GM12878 (cell line): Measurements from ENCODE around the gene GORASP1. TPM values are rescaled to one million over a fixed set of nuclear protein-coding genes. Genes with fewer than 3 reads are reported as not detected.

Experiments used
- ATAC-seq: fragments of 200-7000 bp; cut with Tn5 transposase; 3 replicates; pipeline ENCODE4 v1.9.1; 2020; ENCODE audit warnings: mild to moderate bottlenecking, moderate library complexity
- BruUV-seq: library from RNA; stranded (reverse); fragments of 400-500 nt; replicated peaks from 2 replicates; lab custom pipeline; 2021; lab: Mats Ljungman, UMichigan
- CTCF ChIA-PET: fragments of 300-600 bp; sonication (Branson Sonifier 250); formaldehyde crosslinking; extraction: SDS; loops from one replicate; lab custom pipeline; 2021; ENCODE audit warnings: inconsistent platforms; lab: Yijun Ruan, JAX
- POLR2A ChIA-PET: fragments of 350-600 bp; formaldehyde crosslinking; extraction: SDS; loops from one replicate; lab custom pipeline; 2021; ENCODE audit warnings: inconsistent platforms; lab: Charles Lee
- RAD21 ChIA-PET: fragments of 300-600 bp; sonication (Branson Sonifier 250); formaldehyde crosslinking; loops from one replicate; lab custom pipeline; 2023; ENCODE audit warnings: antibody characterized with exemption; ENCODE audit not compliant: unreplicated experiment; lab: Charles Lee
- SMC1A ChIA-PET: fragments of 300-600 bp; sonication (Branson Sonifier 250); formaldehyde crosslinking; loops from one replicate; lab custom pipeline; 2023; ENCODE audit not compliant: unreplicated experiment, uncharacterized antibody; lab: Charles Lee
- DNase-seq: peaks from one replicate; pipeline ENCODE4 v3.0.0-alpha.2; 2011; ENCODE audit warnings: low read depth, low spot score
- FAIRE-seq: peaks from 3 replicates; lab custom pipeline; 2011; peaks lifted over from hg19 to GRCh38; lab: Jason Lieb, UNC
- H2AFZ ChIP-seq: 2 replicates; pipeline ENCODE4 v1.6.0; 2011; ENCODE audit warnings: low read depth, low read length, control low read depth; ENCODE audit not compliant: control insufficient read depth
- H3K27ac ChIP-seq: 2 replicates; pipeline ENCODE4 v1.5.1; 2011; ENCODE audit warnings: control low read depth; ENCODE audit not compliant: control insufficient read depth, insufficient read depth
- H3K27me3 ChIP-seq, 2 experiments: replicated peaks in 1 of 2; 2 replicates each; pipeline versions ENCODE4 v1.6.0 to v1.6.1; 2011; ENCODE audit warnings: low read length in 1 of 2; ENCODE audit not compliant: control insufficient read depth in 2 of 2, insufficient read depth in 2 of 2
- H3K36me3 ChIP-seq, 2 experiments: 2 replicates each; pipeline ENCODE4 v1.5.1; 2011; ENCODE audit warnings: low read length in 1 of 2; ENCODE audit not compliant: control insufficient read depth in 2 of 2, insufficient read depth in 2 of 2
- H3K4me1 ChIP-seq: 2 replicates; pipeline ENCODE4 v1.6.1; 2011; ENCODE audit warnings: mild to moderate bottlenecking, low read length, moderate library complexity, mixed read lengths; ENCODE audit not compliant: control insufficient read depth, insufficient read depth
- H3K4me2 ChIP-seq: 2 replicates; pipeline ENCODE4 v1.6.0; 2011; ENCODE audit warnings: control low read depth; ENCODE audit not compliant: control insufficient read depth, insufficient read depth
- H3K4me3 ChIP-seq: fragments of 200-600 bp; sonication (generic); 2 replicates; pipeline ENCODE4 v1.5.1; 2016
- H3K79me2 ChIP-seq: 2 replicates; pipeline ENCODE4 v1.6.0; 2011; ENCODE audit warnings: low read length; ENCODE audit not compliant: control insufficient read depth, insufficient read depth
- H3K9ac ChIP-seq: 2 replicates; pipeline ENCODE4 v1.8.0; 2011; ENCODE audit warnings: low read length, control low read depth, mixed read lengths; ENCODE audit not compliant: control insufficient read depth, insufficient read depth
- H3K9me3 ChIP-seq: replicated peaks from 3 replicates; pipeline ENCODE4 v1.5.1; 2011; ENCODE audit warnings: mild to moderate bottlenecking, low read length; ENCODE audit not compliant: control insufficient read depth, insufficient read depth
- H4K20me1 ChIP-seq: 2 replicates; pipeline ENCODE4 v1.6.0; 2011; ENCODE audit not compliant: control insufficient read depth, insufficient read depth
- BHLHE40 ChIP-seq, 2 experiments: fragments of 450-650 bp in 1 of 2; IDR thresholded peaks; 2 replicates each; pipeline ENCODE4 v1.6.1; 2011 to 2017; ENCODE audit warnings: low read depth in 2 of 2, borderline replicate concordance in 1 of 2, improper control_type of control experiment in 1 of 2, low read length in 1 of 2, mild to moderate bottlenecking in 1 of 2
- EED ChIP-seq: sonication (generic); IDR thresholded peaks from 2 replicates; pipeline ENCODE4 v1.6.1; 2016; ENCODE audit warnings: antibody characterized with exemption, low read depth
- EGR1 ChIP-seq, 2 experiments: IDR thresholded peaks; 1 replicate in 1 of 2; 2 replicates in 1 of 2; pipeline ENCODE4 v1.6.1; 2011 to 2012; ENCODE audit warnings: low read depth in 2 of 2, low read length in 2 of 2, borderline replicate concordance in 1 of 2, mild to moderate bottlenecking in 1 of 2, moderate library complexity in 1 of 2
- FOXM1 ChIP-seq: IDR thresholded peaks from 2 replicates; pipeline ENCODE4 v1.6.1; 2012; ENCODE audit warnings: low read depth, mild to moderate bottlenecking, inconsistent platforms, low read length, moderate library complexity
- IKZF1 ChIP-seq: fragments of 450-650 bp; conservative IDR thresholded peaks from 2 replicates; pipeline ENCODE4 v1.6.1; 2017; ENCODE audit warnings: antibody characterized with exemption, mild to moderate bottlenecking
- RAD21 ChIP-seq: IDR thresholded peaks from 2 replicates; pipeline ENCODE4 v1.6.1; 2011; ENCODE audit warnings: mild to moderate bottlenecking, low read depth, low read length, moderate library complexity; ENCODE audit not compliant: insufficient read depth
- RUNX3 ChIP-seq: IDR thresholded peaks from 2 replicates; pipeline ENCODE4 v1.6.1; 2012; ENCODE audit warnings: low read length, inconsistent platforms
- SMC3 ChIP-seq: IDR thresholded peaks from 2 replicates; pipeline ENCODE4 v1.6.1; 2011; ENCODE audit warnings: low read length, improper control_type of control experiment, borderline replicate concordance
- SPI1 ChIP-seq: IDR thresholded peaks from 2 replicates; pipeline ENCODE4 v1.6.1; 2011; ENCODE audit warnings: low read depth, mild to moderate bottlenecking, low read length, moderate library complexity, borderline replicate concordance; ENCODE audit not compliant: insufficient read depth
- STAT1 ChIP-seq: fragments of 450-650 bp; conservative IDR thresholded peaks from 2 replicates; pipeline ENCODE4 v1.6.1; 2014; ENCODE audit warnings: antibody characterized with exemption, mild to moderate bottlenecking
- YY1 ChIP-seq: IDR thresholded peaks from 2 replicates; pipeline ENCODE4 v1.6.1; 2011; ENCODE audit warnings: low read depth, mild to moderate bottlenecking, low read length
- WGBS: methylation state at CpG from one replicate; pipeline ENCODE4 v1.1.6; 2016; ENCODE audit warnings: low lambda C conversion rate; ENCODE audit not compliant: insufficient replicate concordance, insufficient coverage; ENCODE audit errors: missing lambda C conversion rate; 5-methylcytosine and 5-hydroxymethylcytosine counted together
- in situ Hi-C: fragments of 300-500 bp; cut with MboI; formaldehyde crosslinking; loops from 9 replicates; pipeline ENCODE4 v1.14.3; 2018; ENCODE audit warnings: mixed read lengths
- intact Hi-C: fragments of 100-400 bp; cut with micrococcal nuclease; formaldehyde crosslinking; loops from one replicate; pipeline ENCODE4 v1.14.2; 2022; ENCODE audit not compliant: unreplicated experiment
- polyA plus RNA-seq, 11 experiments: library from polyadenylated mRNA; depleted of rRNA in 4 of 11; unstranded in 6 of 11; stranded (reverse) in 5 of 11; fragments of >200 nt; fragmentation: Nextera tagmentation in 4 of 11; fragmentation: Illumina TruSeq in 1 of 11; extraction: Ambion mirVana in 4 of 11; extraction: Trizol in 1 of 11; gene quantifications; 1 replicate in 1 of 11; 2 replicates in 10 of 11; pipeline versions ENCODE4 v1.2.1 to v1.2.3, GENCODE V29; 2011 to 2016; ENCODE audit warnings: inconsistent platforms in 2 of 11, missing spikeins in 2 of 11, low read depth in 1 of 11
- total RNA-seq, 4 experiments: library from RNA; depleted of rRNA in 3 of 4; stranded (reverse); fragments of >200 nt in 3 of 4; fragmentation: Illumina TruSeq in 1 of 4; extraction: Trizol in 1 of 4; gene quantifications; 2 replicates each; pipeline versions ENCODE4 v1.2.1 to v1.2.3, GENCODE V29; 2013 to 2021
- TF ChIP-seq, protein P1 (sequence below): IDR thresholded peaks from 2 replicates; pipeline ENCODE4 v1.6.1; 2012; ENCODE audit warnings: mild to moderate bottlenecking, low read depth, low read length
- TF ChIP-seq, protein P2 (sequence below), 3 experiments: IDR thresholded peaks in 2 of 3; conservative IDR thresholded peaks in 1 of 3; 2 replicates each; pipeline ENCODE4 v1.5.1; 2011; ENCODE audit warnings: low read depth in 3 of 3, low read length in 3 of 3, mild to moderate bottlenecking in 3 of 3, control low read depth in 2 of 3, moderate library complexity in 2 of 3, inconsistent platforms in 1 of 3, mixed read lengths in 1 of 3; ENCODE audit not compliant: control insufficient read depth in 2 of 3, insufficient read depth in 1 of 3; ENCODE audit errors: extremely low read depth in 1 of 3

The GORASP1 gene
- total and polyA plus RNA-seq, 10 of the 15 experiments (the other 5 are each of a cell fraction or from before 2014, with no cell fraction given) = 3.6 to 32.7 (median 23.2) TPM

DNA sequence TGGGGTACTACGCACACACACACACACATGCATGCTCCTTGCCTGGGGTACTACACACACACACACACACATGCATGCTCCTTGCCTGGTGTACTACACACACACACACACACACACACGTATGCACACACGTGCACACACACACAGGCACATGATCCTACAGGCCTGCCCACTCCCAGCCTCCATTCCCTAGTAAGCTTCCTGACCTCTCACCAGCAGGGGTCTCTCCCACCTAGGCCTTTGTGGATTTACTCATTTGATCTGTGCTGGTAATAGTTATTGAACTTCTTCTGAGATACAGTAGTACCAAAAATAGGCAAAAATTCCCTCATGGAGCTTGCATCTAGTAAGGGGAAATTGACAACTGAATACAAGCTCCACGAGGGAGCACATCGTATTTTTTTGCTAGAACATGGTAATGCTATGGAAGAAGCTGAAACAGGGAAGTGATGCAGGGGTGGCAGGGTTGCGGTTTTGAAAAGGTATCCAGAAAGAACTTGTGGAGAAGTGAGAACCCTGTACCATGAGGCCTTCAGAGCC is 19.2 kb upstream of the GORASP1 start:
- peak; percentile 49 for FAIRE-seq
- no TSS peak for BruUV-seq
- Histone ChIP-seq H3K27me3 (no peaks in the 10 kb centered on the region), H3K36me3 (no peaks in the 10 kb centered on the region), H3K4me2 (no peak overlapping the region), H4K20me1 (no peaks in the 10 kb centered on the region), H3K4me3 (no peak overlapping the region), H3K9me3 (no peaks in the 10 kb centered on the region), H3K4me1 (peaks cover 25% of the 10 kb centered on the region), H3K9ac (no peak overlapping the region), H3K27ac (no peak overlapping the region), H3K79me2 (no peaks in the 10 kb centered on the region), H2AFZ (no peak overlapping the region)
- ChIA-PET CTCF (interaction anchor here (0.5 to 4.5 kb wide), 22 partner anchors 9 to 1181 kb away, joined by 3 to 47 read pairs (median 5); partner anchors contain the start of genes GORASP1, TTC21A and XIRP1), POLR2A (interaction anchor here (1.0 kb wide), 1 partner anchor 63 kb away, joined by 3 read pairs; no protein-coding TSS in a partner anchor), SMC1A (interaction anchor here (0.7 to 4.8 kb wide), 13 partner anchors 8 to 169 kb away, joined by 3 to 45 read pairs (median 5); partner anchors contain the start of gene XIRP1), RAD21 (interaction anchor here (0.7 to 4.2 kb wide), 8 partner anchors 21 to 169 kb away, joined by 3 to 40 read pairs (median 3); no protein-coding TSS in a partner anchor)
- TF ChIP-seq SMC3 (peak; percentile 51; the same call in 1 of the 2 replicates), IKZF1 (no peak), BHLHE40 (IDR thresholded peaks at IDR 0.05; ENCODE audit: borderline replicate concordance in 1 of 2, low read depth in 2 of 2, low read length in 1 of 2) (peak; percentile 38 to 71; a peak in 2 of 4 replicates), EGR1 (IDR thresholded peaks at IDR 0.05; ENCODE audit: borderline replicate concordance in 1 of 2, low read depth in 2 of 2, low read length in 2 of 2) (no peak), RAD21 (peak; percentile 73), SPI1 (peak; percentile 46; the same call in 1 of the 2 replicates), STAT1 (no peak), FOXM1 (no peak), EED (peak; percentile 64; the same call in 1 of the 2 replicates), YY1 (0 out of 2 replicates have a peak, but pooled peaks have one; percentile 27), RUNX3 (peak; percentile 82)
- TF ChIP-seq, protein P1, sequence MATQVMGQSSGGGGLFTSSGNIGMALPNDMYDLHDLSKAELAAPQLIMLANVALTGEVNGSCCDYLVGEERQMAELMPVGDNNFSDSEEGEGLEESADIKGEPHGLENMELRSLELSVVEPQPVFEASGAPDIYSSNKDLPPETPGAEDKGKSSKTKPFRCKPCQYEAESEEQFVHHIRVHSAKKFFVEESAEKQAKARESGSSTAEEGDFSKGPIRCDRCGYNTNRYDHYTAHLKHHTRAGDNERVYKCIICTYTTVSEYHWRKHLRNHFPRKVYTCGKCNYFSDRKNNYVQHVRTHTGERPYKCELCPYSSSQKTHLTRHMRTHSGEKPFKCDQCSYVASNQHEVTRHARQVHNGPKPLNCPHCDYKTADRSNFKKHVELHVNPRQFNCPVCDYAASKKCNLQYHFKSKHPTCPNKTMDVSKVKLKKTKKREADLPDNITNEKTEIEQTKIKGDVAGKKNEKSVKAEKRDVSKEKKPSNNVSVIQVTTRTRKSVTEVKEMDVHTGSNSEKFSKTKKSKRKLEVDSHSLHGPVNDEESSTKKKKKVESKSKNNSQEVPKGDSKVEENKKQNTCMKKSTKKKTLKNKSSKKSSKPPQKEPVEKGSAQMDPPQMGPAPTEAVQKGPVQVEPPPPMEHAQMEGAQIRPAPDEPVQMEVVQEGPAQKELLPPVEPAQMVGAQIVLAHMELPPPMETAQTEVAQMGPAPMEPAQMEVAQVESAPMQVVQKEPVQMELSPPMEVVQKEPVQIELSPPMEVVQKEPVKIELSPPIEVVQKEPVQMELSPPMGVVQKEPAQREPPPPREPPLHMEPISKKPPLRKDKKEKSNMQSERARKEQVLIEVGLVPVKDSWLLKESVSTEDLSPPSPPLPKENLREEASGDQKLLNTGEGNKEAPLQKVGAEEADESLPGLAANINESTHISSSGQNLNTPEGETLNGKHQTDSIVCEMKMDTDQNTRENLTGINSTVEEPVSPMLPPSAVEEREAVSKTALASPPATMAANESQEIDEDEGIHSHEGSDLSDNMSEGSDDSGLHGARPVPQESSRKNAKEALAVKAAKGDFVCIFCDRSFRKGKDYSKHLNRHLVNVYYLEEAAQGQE = no peak
- TF ChIP-seq, protein P2, sequence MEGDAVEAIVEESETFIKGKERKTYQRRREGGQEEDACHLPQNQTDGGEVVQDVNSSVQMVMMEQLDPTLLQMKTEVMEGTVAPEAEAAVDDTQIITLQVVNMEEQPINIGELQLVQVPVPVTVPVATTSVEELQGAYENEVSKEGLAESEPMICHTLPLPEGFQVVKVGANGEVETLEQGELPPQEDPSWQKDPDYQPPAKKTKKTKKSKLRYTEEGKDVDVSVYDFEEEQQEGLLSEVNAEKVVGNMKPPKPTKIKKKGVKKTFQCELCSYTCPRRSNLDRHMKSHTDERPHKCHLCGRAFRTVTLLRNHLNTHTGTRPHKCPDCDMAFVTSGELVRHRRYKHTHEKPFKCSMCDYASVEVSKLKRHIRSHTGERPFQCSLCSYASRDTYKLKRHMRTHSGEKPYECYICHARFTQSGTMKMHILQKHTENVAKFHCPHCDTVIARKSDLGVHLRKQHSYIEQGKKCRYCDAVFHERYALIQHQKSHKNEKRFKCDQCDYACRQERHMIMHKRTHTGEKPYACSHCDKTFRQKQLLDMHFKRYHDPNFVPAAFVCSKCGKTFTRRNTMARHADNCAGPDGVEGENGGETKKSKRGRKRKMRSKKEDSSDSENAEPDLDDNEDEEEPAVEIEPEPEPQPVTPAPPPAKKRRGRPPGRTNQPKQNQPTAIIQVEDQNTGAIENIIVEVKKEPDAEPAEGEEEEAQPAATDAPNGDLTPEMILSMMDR (IDR thresholded peaks at IDR 0.05 in 2 of 3, conservative IDR thresholded peaks at IDR 0.05 in 1 of 3; ENCODE audit: control insufficient read depth in 2 of 3, extremely low read depth in 1 of 3, insufficient read depth in 1 of 3, low read depth in 3 of 3, low read length in 3 of 3) = peak; percentile 37 to 46 (median 44); a peak in 5 of 6 replicates
- DNase-seq = no peak
- in situ Hi-C loops = no loop called here
- intact Hi-C loops = no loop called here
- ATAC-seq = peak; percentile 67
- 55% methylated on average over 5 of the region's 6 CpGs for WGBS
